HepG2 (cell line): ENCODE data around the gene UBQLN1. TPM values are rescaled to one million over a fixed set of nuclear protein-coding genes. Genes with fewer than 3 reads are reported as not detected.

Experiments
- ATAC-seq: fragments of 200-7000 bp; cut with Tn5 transposase; 3 replicates; pipeline ENCODE4 v1.9.1; 2020; ENCODE audit warnings: mild to moderate bottlenecking, moderate library complexity
- BruUV-seq: library from RNA; stranded (reverse); fragments of 400-500 nt; replicated peaks from 2 replicates; lab custom pipeline; 2021; lab: Mats Ljungman, UMichigan
- CTCF ChIA-PET: fragments of 300-600 bp; formaldehyde crosslinking; extraction: SDS; loops from one replicate; lab custom pipeline; 2021; ENCODE audit warnings: low total read pairs, inconsistent platforms, low intra/inter-chr PET ratio; lab: Yijun Ruan, JAX
- POLR2A ChIA-PET: fragments of 350-600 bp; sonication (Branson Sonifier 250); formaldehyde crosslinking; loops from one replicate; lab custom pipeline; 2020; ENCODE audit warnings: antibody characterized with exemption, inconsistent platforms; lab: Yijun Ruan, JAX
- DNase-seq: peaks from one replicate; pipeline ENCODE4 v3.0.0-alpha.2; 2015; ENCODE audit warnings: low spot score
- FAIRE-seq: peaks from 3 replicates; lab custom pipeline; 2011; peaks lifted over from hg19 to GRCh38; lab: Jason Lieb, UNC
- H2AFZ ChIP-seq: one replicate; pipeline ENCODE4 v1.6.1; 2011; ENCODE audit warnings: low read length, inconsistent platforms
- H3K27ac ChIP-seq: fragments of 300-600 bp; 3 replicates; pipeline ENCODE4 v1.8.0; 2011; ENCODE audit warnings: mixed run types, mild to moderate bottlenecking, mixed read lengths, low read length, inconsistent platforms; ENCODE audit not compliant: insufficient read depth; ENCODE audit errors: extremely low read length
- H3K27me3 ChIP-seq, 2 experiments: fragments of 200-600 bp in 1 of 2; 2 replicates in 1 of 2; 3 replicates in 1 of 2; pipeline versions ENCODE4 v1.6.0 to v1.8.0; 2011; ENCODE audit warnings: low read length in 2 of 2, mild to moderate bottlenecking in 2 of 2, moderate library complexity in 2 of 2, inconsistent platforms in 1 of 2; ENCODE audit not compliant: insufficient read depth in 2 of 2, control insufficient read depth in 1 of 2
- H3K36me3 ChIP-seq, 2 experiments: fragments of 200-600 bp in 1 of 2; replicated peaks in 1 of 2; 2 replicates in 1 of 2; 3 replicates in 1 of 2; pipeline versions ENCODE4 v1.5.1 to v1.8.0; 2011; ENCODE audit warnings: low read length in 2 of 2, inconsistent platforms in 1 of 2; ENCODE audit not compliant: insufficient read depth in 2 of 2, control insufficient read depth in 1 of 2
- H3K4me1 ChIP-seq: 2 replicates; pipeline ENCODE4 v1.5.1; 2012; ENCODE audit warnings: low read length, inconsistent platforms; ENCODE audit not compliant: insufficient read depth
- H3K4me2 ChIP-seq: 2 replicates; pipeline ENCODE4 v1.6.0; 2011; ENCODE audit warnings: low read depth, low read length, inconsistent platforms
- H3K4me3 ChIP-seq, 3 experiments: fragments of 200-600 bp in 1 of 3; sonication (generic), shearing (Covaris generic) in 1 of 3; replicated peaks in 1 of 3; 2 replicates each; pipeline ENCODE4 v1.5.1; 2011 to 2016; ENCODE audit warnings: low read length in 3 of 3, inconsistent platforms in 2 of 3, low read depth in 2 of 3, mild to moderate bottlenecking in 2 of 3, control low read depth in 1 of 3, mixed read lengths in 1 of 3; ENCODE audit not compliant: insufficient read depth in 1 of 3
- H3K79me2 ChIP-seq: one replicate; pipeline ENCODE4 v1.6.1; 2011; ENCODE audit warnings: low read length, inconsistent platforms; ENCODE audit not compliant: insufficient read depth
- H3K9ac ChIP-seq: 2 replicates; pipeline ENCODE4 v1.6.0; 2011; ENCODE audit warnings: mild to moderate bottlenecking, low read depth, low read length, inconsistent platforms; ENCODE audit not compliant: insufficient read depth
- H3K9me3 ChIP-seq: 2 replicates; pipeline ENCODE4 v1.5.1; 2012; ENCODE audit warnings: mild to moderate bottlenecking, low read length
- H4K20me1 ChIP-seq: 2 replicates; pipeline ENCODE4 v1.6.0; 2011; ENCODE audit warnings: inconsistent platforms, mild to moderate bottlenecking, low read length, moderate library complexity; ENCODE audit not compliant: insufficient read depth
- CBX5 ChIP-seq: sonication (generic); formaldehyde crosslinking; IDR thresholded peaks from 2 replicates; pipeline ENCODE4 v1.4.0; 2020; ENCODE audit warnings: missing genetic modification reagents, borderline replicate concordance
- JUND ChIP-seq: sonication (generic); formaldehyde crosslinking; IDR thresholded peaks from 2 replicates; pipeline ENCODE4 v1.8.0; 2022; ENCODE audit warnings: mild to moderate bottlenecking, missing genetic modification reagents
- NR2C2 ChIP-seq: sonication (generic); formaldehyde crosslinking; IDR thresholded peaks from 2 replicates; pipeline ENCODE4 v1.4.0; 2020; ENCODE audit warnings: missing genetic modification reagents, mild to moderate bottlenecking, moderate library complexity, borderline replicate concordance
- ONECUT2 ChIP-seq: sonication (generic); formaldehyde crosslinking; IDR thresholded peaks from 2 replicates; pipeline ENCODE4 v1.4.0; 2020; ENCODE audit warnings: missing genetic modification reagents
- POLR2AphosphoS5 ChIP-seq: IDR thresholded peaks from 2 replicates; pipeline ENCODE4 v1.6.1; 2012; ENCODE audit warnings: low read depth, low read length
- PRMT3 ChIP-seq: sonication (generic); formaldehyde crosslinking; IDR thresholded peaks from 2 replicates; pipeline ENCODE4 v1.8.1; 2022; ENCODE audit warnings: low read depth, mild to moderate bottlenecking, moderate library complexity, missing genetic modification reagents, borderline replicate concordance
- SIX1 ChIP-seq: sonication (generic); formaldehyde crosslinking; IDR thresholded peaks from 2 replicates; pipeline ENCODE4 v1.4.0; 2020; ENCODE audit warnings: missing genetic modification reagents, borderline replicate concordance
- SMAD1 ChIP-seq: sonication (generic); formaldehyde crosslinking; IDR thresholded peaks from 2 replicates; pipeline ENCODE4 v1.4.0; 2020; ENCODE audit warnings: missing genetic modification reagents, low read depth, mild to moderate bottlenecking, borderline replicate concordance
- SP5 ChIP-seq: IDR thresholded peaks from 2 replicates; pipeline ENCODE4 v1.6.1; 2016; ENCODE audit warnings: low read depth, borderline replicate concordance
- TBX2 ChIP-seq: sonication (generic); formaldehyde crosslinking; IDR thresholded peaks from 2 replicates; pipeline ENCODE4 v1.5.0; 2020; ENCODE audit warnings: missing genetic modification reagents, mild to moderate bottlenecking, borderline replicate concordance
- ZNF44 ChIP-seq: sonication (generic); formaldehyde crosslinking; IDR thresholded peaks from 2 replicates; pipeline ENCODE4 v1.5.1; 2020; ENCODE audit warnings: mild to moderate bottlenecking, missing genetic modification reagents
- ZNF510 ChIP-seq: sonication (generic); formaldehyde crosslinking; IDR thresholded peaks from 2 replicates; pipeline ENCODE4 v1.4.0; 2020; ENCODE audit warnings: low read depth, mild to moderate bottlenecking, missing genetic modification reagents
- ZNF788 ChIP-seq: sonication (generic); formaldehyde crosslinking; IDR thresholded peaks from 2 replicates; pipeline ENCODE4 v1.5.0; 2020; ENCODE audit warnings: mild to moderate bottlenecking, missing genetic modification reagents, borderline replicate concordance
- ZNF878 ChIP-seq: sonication (generic); formaldehyde crosslinking; IDR thresholded peaks from 2 replicates; pipeline ENCODE4 v1.8.1; 2023; ENCODE audit warnings: mild to moderate bottlenecking, missing genetic modification reagents, moderate library complexity
- WGBS: methylation state at CpG from one replicate; pipeline ENCODE4 v1.1.6; 2017; ENCODE audit warnings: low lambda C conversion rate; 5-methylcytosine and 5-hydroxymethylcytosine counted together
- in situ Hi-C: cut with HindIII; loops from 2 replicates; pipeline ENCODE4 v1.10.0; 2017; ENCODE audit warnings: low pct_unique_long_range_greater_than_20kb; ENCODE audit not compliant: extremely low pct_ligation_motif_present
- intact Hi-C: fragments of 100-400 bp; cut with micrococcal nuclease; formaldehyde crosslinking; loops from one replicate; pipeline ENCODE4 v1.10.0; 2022; ENCODE audit not compliant: unreplicated experiment
- polyA plus RNA-seq, 8 experiments: library from polyadenylated mRNA; depleted of rRNA in 3 of 8; stranded (reverse) in 7 of 8; unstranded in 1 of 8; fragments of >200 nt; fragmentation: Illumina TruSeq in 4 of 8; extraction: Trizol in 4 of 8; gene quantifications; 2 replicates each; pipeline versions ENCODE4 v1.2.1 to v1.2.3, GENCODE V29; 2011 to 2016; ENCODE audit warnings: low read depth in 4 of 8, missing spikeins in 1 of 8, mixed read lengths in 1 of 8; ENCODE audit not compliant: insufficient read depth in 1 of 8
- total RNA-seq, 5 experiments: library from RNA; depleted of rRNA; stranded (reverse); fragments of >200 nt; fragmentation: Illumina TruSeq; extraction: Trizol; gene quantifications; 2 replicates each; pipeline ENCODE4 v1.2.3, GENCODE V29; 2016; ENCODE audit warnings: low read depth in 1 of 5
- TF ChIP-seq, protein P1 (sequence below): sonication (generic); formaldehyde crosslinking; IDR thresholded peaks from 2 replicates; pipeline ENCODE4 v1.4.0; 2020; ENCODE audit warnings: missing genetic modification reagents

The UBQLN1 gene
- total and polyA plus RNA-seq, 2 of the 13 experiments (the other 11 are each of a cell fraction or from before 2014, with no cell fraction given), result 78.1 to 83.8 TPM

DNA sequence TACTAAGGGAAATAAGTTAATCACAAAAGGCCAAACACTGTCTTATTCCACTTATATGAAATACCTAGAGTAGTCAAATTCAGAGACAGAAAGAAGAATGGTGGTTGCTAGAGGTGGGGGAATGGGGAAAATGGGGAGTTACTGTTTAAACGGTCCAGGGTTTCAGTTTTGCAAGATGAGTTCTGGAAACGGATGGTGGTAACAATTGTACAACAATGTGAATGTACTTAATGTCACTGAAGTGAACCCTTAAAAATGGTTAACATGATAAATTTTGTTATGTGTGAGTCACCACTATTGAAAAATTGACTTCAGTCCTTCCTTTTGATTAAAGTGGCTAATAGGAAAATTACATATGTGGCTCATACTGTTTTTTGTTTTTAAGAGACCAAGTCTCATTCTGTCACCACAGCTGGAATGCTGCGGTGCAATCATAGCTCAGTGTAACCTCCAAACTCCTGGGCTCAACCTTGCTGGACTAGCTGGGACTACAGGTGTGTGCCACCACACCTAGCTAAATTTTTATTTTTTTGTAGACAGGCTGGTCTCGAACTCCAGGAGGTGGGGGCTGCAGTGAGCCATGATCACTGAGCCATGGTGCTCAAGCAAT is 8.7 kb downstream of the UBQLN1 start:
- Histone ChIP-seq H3K36me3 (peaks cover 0 to 1% of the 10 kb centered on the region in 2 experiments; a peak in 1 of 5 replicates), H2AFZ (no peak overlapping the region), H3K4me3 (no peak overlapping the region), H3K9me3 (no peaks in the 10 kb centered on the region), H3K9ac (no peak overlapping the region), H3K79me2 (peaks cover 97% of the 10 kb centered on the region), H3K27ac (no peak overlapping the region), H3K27me3 (no peaks in the 10 kb centered on the region)
- CTCF ChIA-PET, result no interaction called here
- POLR2A ChIA-PET, result interaction anchor here (3.0 kb wide), 1 partner anchor 9 kb away, joined by 13 read pairs; the partner anchor contains the start of gene UBQLN1
- intact Hi-C loops, result no loop called here
- ATAC-seq, result peak; percentile 37; the same call in 1 of the 3 replicates
- in situ Hi-C loops, result no loop called here
- whole genome bisulfite sequencing, result 80% methylated on average over 4 of the region's 4 CpGs
- BruUV-seq, result no TSS peak
- TF ChIP-seq SIX1 (CRISPR knock-in tag), result no peak
- TF ChIP-seq, all 625 proteins: peak for 0
- DNase-seq, result no peak
- Histone ChIP-seq H3K4me2 (no peak overlapping the region), H4K20me1 (peaks cover 86% of the 10 kb centered on the region), H3K4me1 (peaks cover 32% of the 10 kb centered on the region)
- FAIRE-seq, result no peak

- Histone ChIP-seq H3K79me2 (peaks cover 96% of the 10 kb centered on the region), H4K20me1 (peaks cover 80% of the 10 kb centered on the region), H3K4me2 (no peak overlapping the region), H3K27ac (no peak overlapping the region), H3K9ac (no peak overlapping the region), H3K36me3 (peaks cover 0 to 3% of the 10 kb centered on the region in 2 experiments; a peak in 2 of 5 replicates)
- no TSS peak for BruUV-seq
- WGBS, result 91% methylated on average over 3 of the region's 3 CpGs
- TF ChIP-seq ZNF878 (no peak), ZNF510 (CRISPR knock-in tag) (no peak), POLR2AphosphoS5 (no peak), JUND (CRISPR knock-in tag) (no peak), NR2C2 (no peak), ONECUT2 (CRISPR knock-in tag) (no peak), PRMT3 (no peak), CBX5 (CRISPR knock-in tag) (no peak), TBX2 (CRISPR knock-in tag) (no peak), SMAD1 (CRISPR knock-in tag) (no peak), ZNF44 (CRISPR knock-in tag) (no peak), ZNF788 (no peak), SP5 (CRISPR knock-in tag) (no peak)
- TF ChIP-seq, protein P1, sequence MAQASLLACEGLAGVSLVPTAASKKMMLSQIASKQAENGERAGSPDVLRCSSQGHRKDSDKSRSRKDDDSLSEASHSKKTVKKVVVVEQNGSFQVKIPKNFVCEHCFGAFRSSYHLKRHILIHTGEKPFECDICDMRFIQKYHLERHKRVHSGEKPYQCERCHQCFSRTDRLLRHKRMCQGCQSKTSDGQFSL (CRISPR knock-in tag), result no peak
- TF ChIP-seq, all 625 proteins: peak for 0
- ATAC-seq (no peak), FAIRE-seq (no peak), DNase-seq (no peak)
- ChIA-PET POLR2A (no interaction called here), CTCF (no interaction called here)
- Histone ChIP-seq H3K4me3 (no peak overlapping the region), H3K4me1 (no peaks in the 10 kb centered on the region), H3K9me3 (no peaks in the 10 kb centered on the region), H3K27me3 (no peaks in the 10 kb centered on the region), H2AFZ (no peak overlapping the region)
- intact Hi-C loops (no loop called here), in situ Hi-C loops (no loop called here)
Observed at GRCh38 chr9:83691492-83691891, 16.3 kb downstream of the UBQLN1 start.
